HCT116 (cell line): ENCODE measurements around the gene BBS10. TPM values are rescaled to one million over a fixed set of nuclear protein-coding genes. Genes with fewer than 3 reads are reported as not detected.
A peak's percentile ranks its signal among the peaks of the same experiment; 100 is the strongest.

Source experiments
- ATAC-seq: fragments of 200-7000 bp; cut with Tn5 transposase; 2 replicates; pipeline ENCODE4 v1.9.1; 2020; ENCODE audit warnings: mild to moderate bottlenecking, moderate library complexity
- BruUV-seq: library from RNA; stranded (reverse); fragments of 400-500 nt; replicated peaks from 2 replicates; lab custom pipeline; 2021; lab: Mats Ljungman, UMichigan
- CTCF ChIA-PET: fragments of 300-600 bp; sonication (Branson Sonifier 250); formaldehyde crosslinking; loops from one replicate; lab custom pipeline; 2021; ENCODE audit warnings: antibody characterized with exemption; lab: Charles Lee
- POLR2A ChIA-PET: fragments of 300-600, 350-600 bp; sonication (Branson Sonifier 250); formaldehyde crosslinking; loops from one replicate; lab custom pipeline; 2021; ENCODE audit warnings: antibody characterized with exemption; lab: Charles Lee
- RAD21 ChIA-PET, 2 experiments: fragments of 300-600 bp; sonication (Branson Sonifier 250); formaldehyde crosslinking; loops; one replicate each; lab custom pipeline; 2023; ENCODE audit warnings: low total read pairs in 2 of 2; ENCODE audit not compliant: uncharacterized antibody in 2 of 2, unreplicated experiment in 2 of 2, low non-redundant PET in 1 of 2; lab: Charles Lee
- DNase-seq: peaks from one replicate; pipeline ENCODE4 v3.0.0-alpha.2; 2010; ENCODE audit warnings: low read depth, low spot score
- H2AFZ ChIP-seq: fragments of 200-600 bp; shearing (Covaris generic), sonication (generic); 2 replicates; pipeline ENCODE4 v1.6.1; 2017; ENCODE audit warnings: low read depth, mixed run types, mixed read lengths, antibody characterized with exemption, low read length; ENCODE audit not compliant: poor library complexity, severe bottlenecking
- H3K27ac ChIP-seq: 2 replicates; pipeline ENCODE4 v1.5.1; 2012; ENCODE audit warnings: low read depth, low read length
- H3K27me3 ChIP-seq: fragments of 200-600 bp; sonication (generic); 2 replicates; pipeline ENCODE4 v1.6.1; 2016; ENCODE audit warnings: mixed run types, low read length, mixed read lengths; ENCODE audit not compliant: insufficient read depth
- H3K36me3 ChIP-seq, 2 experiments: fragments of 200-500 bp in 1 of 2; fragments of 200-600 bp in 1 of 2; sonication (Bioruptor generic) in 1 of 2; sonication (generic) in 1 of 2; 2 replicates each; pipeline versions ENCODE4 v1.5.1 to v1.6.1; 2014 to 2016; ENCODE audit warnings: low read length in 2 of 2, inconsistent platforms in 1 of 2, mixed read lengths in 1 of 2, mixed run types in 1 of 2; ENCODE audit not compliant: insufficient read depth in 2 of 2, control insufficient read depth in 1 of 2
- H3K4me1 ChIP-seq, 2 experiments: fragments of 200-600 bp in 1 of 2; sonication (generic) in 1 of 2; 2 replicates each; pipeline versions ENCODE4 v1.5.1 to v1.6.1; 2012 to 2017; ENCODE audit warnings: low read length in 2 of 2, inconsistent platforms in 1 of 2, mild to moderate bottlenecking in 1 of 2, mixed read lengths in 1 of 2, mixed run types in 1 of 2, moderate library complexity in 1 of 2; ENCODE audit not compliant: insufficient read depth in 2 of 2, control insufficient read depth in 1 of 2
- H3K4me2 ChIP-seq: fragments of 200-600 bp; sonication (generic); 2 replicates; pipeline ENCODE4 v1.6.1; 2017; ENCODE audit warnings: mixed run types, low read length, mixed read lengths
- H3K4me3 ChIP-seq, 2 experiments: fragments of 200-600 bp in 1 of 2; sonication (generic) in 1 of 2; replicated peaks in 1 of 2; 2 replicates each; pipeline ENCODE4 v1.5.1; 2011 to 2016; ENCODE audit warnings: low read length in 2 of 2, control low read depth in 1 of 2, low read depth in 1 of 2, mild to moderate bottlenecking in 1 of 2, mixed read lengths in 1 of 2, mixed run types in 1 of 2
- H3K79me2 ChIP-seq: fragments of 200-600 bp; sonication (generic); 2 replicates; pipeline ENCODE4 v1.6.1; 2017; ENCODE audit warnings: mild to moderate bottlenecking, mixed run types, low read length, moderate library complexity, mixed read lengths; ENCODE audit not compliant: insufficient read depth
- H3K9ac ChIP-seq: fragments of 200-600 bp; sonication (generic); 2 replicates; pipeline ENCODE4 v1.6.1; 2016; ENCODE audit warnings: low read length, mixed read lengths
- H3K9me2 ChIP-seq: fragments of 200-600 bp; sonication (generic), shearing (Covaris generic); 2 replicates; pipeline ENCODE4 v1.6.1; 2017; ENCODE audit warnings: mixed run types, mild to moderate bottlenecking, moderate library complexity; ENCODE audit not compliant: insufficient read depth
- H3K9me3 ChIP-seq, 2 experiments: fragments of 200-500 bp in 1 of 2; fragments of 200-600 bp in 1 of 2; sonication (Bioruptor generic) in 1 of 2; sonication (generic) in 1 of 2; 2 replicates each; pipeline ENCODE4 v1.6.1; 2014 to 2017; ENCODE audit warnings: low read length in 2 of 2, mixed read lengths in 2 of 2, inconsistent platforms in 1 of 2, low read depth in 1 of 2, mild to moderate bottlenecking in 1 of 2, mixed run types in 1 of 2, moderate library complexity in 1 of 2; ENCODE audit not compliant: control insufficient read depth in 1 of 2, insufficient read depth in 1 of 2
- H4K20me1 ChIP-seq: fragments of 200-600 bp; sonication (generic), shearing (Covaris generic); 2 replicates; pipeline ENCODE4 v1.6.1; 2017; ENCODE audit warnings: mixed run types, mild to moderate bottlenecking, moderate library complexity; ENCODE audit not compliant: insufficient read depth
- ATF3 ChIP-seq: IDR thresholded peaks from 2 replicates; pipeline ENCODE4 v1.6.1; 2012
- CBX3 ChIP-seq: IDR thresholded peaks from 2 replicates; pipeline ENCODE4 v1.6.1; 2012; ENCODE audit warnings: low read depth
- EGR1 ChIP-seq: IDR thresholded peaks from 2 replicates; pipeline ENCODE4 v1.6.1; 2012; ENCODE audit warnings: low read depth
- EZH2phosphoT487 ChIP-seq: fragments of 200-600 bp; IDR thresholded peaks from 2 replicates; pipeline ENCODE4 v1.6.1; 2018; ENCODE audit warnings: antibody characterized with exemption, borderline replicate concordance
- FOSL1 ChIP-seq: IDR thresholded peaks from 2 replicates; pipeline ENCODE4 v1.6.1; 2012; ENCODE audit warnings: low read depth
- JUND ChIP-seq: IDR thresholded peaks from 2 replicates; pipeline ENCODE4 v1.6.1; 2012
- MAX ChIP-seq: IDR thresholded peaks from 2 replicates; pipeline ENCODE4 v1.6.1; 2012
- POLR2A ChIP-seq: IDR thresholded peaks from 2 replicates; pipeline ENCODE4 v1.7.0; 2011; ENCODE audit warnings: borderline replicate concordance; ENCODE audit not compliant: insufficient read depth, insufficient read length; ENCODE audit errors: extremely low read depth
- POLR2AphosphoS5 ChIP-seq: IDR thresholded peaks from 2 replicates; pipeline ENCODE4 v1.6.1; 2011; ENCODE audit warnings: mild to moderate bottlenecking, low read depth, low read length, moderate library complexity
- SIN3A ChIP-seq: IDR thresholded peaks from 2 replicates; pipeline ENCODE4 v1.6.1; 2012; ENCODE audit warnings: low read depth
- SP1 ChIP-seq: IDR thresholded peaks from 2 replicates; pipeline ENCODE4 v1.6.1; 2012; ENCODE audit warnings: low read depth
- YY1 ChIP-seq: IDR thresholded peaks from 2 replicates; pipeline ENCODE4 v1.6.1; 2011; ENCODE audit warnings: low read length, low read depth, moderate library complexity, mild to moderate bottlenecking; ENCODE audit not compliant: insufficient replicate concordance; ENCODE audit errors: extremely low read depth
- ZFX ChIP-seq: fragments of 450-650 bp; IDR thresholded peaks from 2 replicates; pipeline ENCODE4 v1.6.1; 2017
- intact Hi-C: fragments of 100-400 bp; cut with micrococcal nuclease; formaldehyde crosslinking; loops from 2 replicates; pipeline ENCODE4 v1.10.0; 2022
- total RNA-seq: library from RNA; stranded (reverse); gene quantifications from one replicate; pipeline ENCODE4 v1.2.1, GENCODE V29; 2021; ENCODE audit not compliant: unreplicated experiment

The BBS10 gene
- total RNA-seq, 1 experiment from 2014 or later = 27.1 TPM

GRCh38 chr12:76346236-76346635 is 2.0 kb downstream of the BBS10 start:
- Histone ChIP-seq H4K20me1 (no peaks in the 10 kb centered on the region), H3K4me1 (peaks cover 30 to 61% of the 10 kb centered on the region in 2 experiments; a peak in 3 of 4 replicates), H3K4me3 (no peak overlapping the region), H3K36me3 (no peaks in the 10 kb centered on the region), H3K27ac (peak overlapping the region; percentile 86), H2AFZ (no peak overlapping the region), H3K9me3 (no peaks in the 10 kb centered on the region), H3K79me2 (peaks cover 48% of the 10 kb centered on the region), H3K4me2 (peak overlapping the region; percentile 82; the same call in 1 of the 2 replicates), H3K9ac (no peak overlapping the region), H3K27me3 (no peaks in the 10 kb centered on the region), H3K9me2 (no peaks in the 10 kb centered on the region)
- ChIA-PET RAD21 (no interaction called here), POLR2A (interaction anchor here (0.8 to 1.2 kb wide), 4 partner anchors 109 to 718 kb away, joined by 3 to 4 read pairs (median 4); no protein-coding TSS in a partner anchor)
- intact Hi-C loops = loop anchor here (5.0 to 10.0 kb wide), 9 partner anchors 291 to 1014 kb away; partner anchors contain the start of genes CAPS2, GLIPR1L1, GLIPR1L2 and KRR1
- BruUV-seq = no TSS peak
- ATAC-seq = no peak
- DNase-seq = no peak
- no peak for TF ChIP-seq JUND
- no peak for TF ChIP-seq ZFX
- no peak for TF ChIP-seq POLR2A
- no peak for TF ChIP-seq SP1
- no peak for TF ChIP-seq FOSL1
- TF ChIP-seq SIN3A = no peak
- TF ChIP-seq MAX = no peak
- TF ChIP-seq CBX3 = no peak
- TF ChIP-seq POLR2AphosphoS5 = no peak
- TF ChIP-seq ATF3 = no peak
- no peak for TF ChIP-seq YY1
- no peak for TF ChIP-seq EGR1
- TF ChIP-seq EZH2phosphoT487 = no peak
- TF ChIP-seq, all 23 proteins: peak for 0
- CTCF ChIA-PET = interaction anchor here (1.1 kb wide), 1 partner anchor 820 kb away, joined by 3 read pairs; no protein-coding TSS in a partner anchor
